HepG2 (cell line): ENCODE measurements around the gene IP6K3. TPM values are rescaled to one million over a fixed set of nuclear protein-coding genes. Genes with fewer than 3 reads are reported as not detected.

ENCODE experiments used
- ATAC-seq: fragments of 200-7000 bp; cut with Tn5 transposase; 3 replicates; pipeline ENCODE4 v1.9.1; 2020; ENCODE audit warnings: mild to moderate bottlenecking, moderate library complexity
- BruUV-seq: library from RNA; stranded (reverse); fragments of 400-500 nt; replicated peaks from 2 replicates; lab custom pipeline; 2021; lab: Mats Ljungman, UMichigan
- CTCF ChIA-PET: fragments of 300-600 bp; formaldehyde crosslinking; extraction: SDS; loops from one replicate; lab custom pipeline; 2021; ENCODE audit warnings: low total read pairs, inconsistent platforms, low intra/inter-chr PET ratio; lab: Yijun Ruan, JAX
- POLR2A ChIA-PET: fragments of 350-600 bp; sonication (Branson Sonifier 250); formaldehyde crosslinking; loops from one replicate; lab custom pipeline; 2020; ENCODE audit warnings: antibody characterized with exemption, inconsistent platforms; lab: Yijun Ruan, JAX
- DNase-seq: peaks from one replicate; pipeline ENCODE4 v3.0.0-alpha.2; 2015; ENCODE audit warnings: low spot score
- FAIRE-seq: peaks from 3 replicates; lab custom pipeline; 2011; peaks lifted over from hg19 to GRCh38; lab: Jason Lieb, UNC
- H2AFZ ChIP-seq: one replicate; pipeline ENCODE4 v1.6.1; 2011; ENCODE audit warnings: low read length, inconsistent platforms
- H3K27ac ChIP-seq: fragments of 300-600 bp; 3 replicates; pipeline ENCODE4 v1.8.0; 2011; ENCODE audit warnings: mixed run types, mild to moderate bottlenecking, mixed read lengths, low read length, inconsistent platforms; ENCODE audit not compliant: insufficient read depth; ENCODE audit errors: extremely low read length
- H3K27me3 ChIP-seq, 2 experiments: fragments of 200-600 bp in 1 of 2; 2 replicates in 1 of 2; 3 replicates in 1 of 2; pipeline versions ENCODE4 v1.6.0 to v1.8.0; 2011; ENCODE audit warnings: low read length in 2 of 2, mild to moderate bottlenecking in 2 of 2, moderate library complexity in 2 of 2, inconsistent platforms in 1 of 2; ENCODE audit not compliant: insufficient read depth in 2 of 2, control insufficient read depth in 1 of 2
- H3K36me3 ChIP-seq, 2 experiments: fragments of 200-600 bp in 1 of 2; replicated peaks in 1 of 2; 2 replicates in 1 of 2; 3 replicates in 1 of 2; pipeline versions ENCODE4 v1.5.1 to v1.8.0; 2011; ENCODE audit warnings: low read length in 2 of 2, inconsistent platforms in 1 of 2; ENCODE audit not compliant: insufficient read depth in 2 of 2, control insufficient read depth in 1 of 2
- H3K4me1 ChIP-seq: 2 replicates; pipeline ENCODE4 v1.5.1; 2012; ENCODE audit warnings: low read length, inconsistent platforms; ENCODE audit not compliant: insufficient read depth
- H3K4me2 ChIP-seq: 2 replicates; pipeline ENCODE4 v1.6.0; 2011; ENCODE audit warnings: low read depth, low read length, inconsistent platforms
- H3K4me3 ChIP-seq, 3 experiments: fragments of 200-600 bp in 1 of 3; sonication (generic), shearing (Covaris generic) in 1 of 3; replicated peaks in 1 of 3; 2 replicates each; pipeline ENCODE4 v1.5.1; 2011 to 2016; ENCODE audit warnings: low read length in 3 of 3, inconsistent platforms in 2 of 3, low read depth in 2 of 3, mild to moderate bottlenecking in 2 of 3, control low read depth in 1 of 3, mixed read lengths in 1 of 3; ENCODE audit not compliant: insufficient read depth in 1 of 3
- H3K79me2 ChIP-seq: one replicate; pipeline ENCODE4 v1.6.1; 2011; ENCODE audit warnings: low read length, inconsistent platforms; ENCODE audit not compliant: insufficient read depth
- H3K9ac ChIP-seq: 2 replicates; pipeline ENCODE4 v1.6.0; 2011; ENCODE audit warnings: mild to moderate bottlenecking, low read depth, low read length, inconsistent platforms; ENCODE audit not compliant: insufficient read depth
- H3K9me3 ChIP-seq: 2 replicates; pipeline ENCODE4 v1.5.1; 2012; ENCODE audit warnings: mild to moderate bottlenecking, low read length
- H4K20me1 ChIP-seq: 2 replicates; pipeline ENCODE4 v1.6.0; 2011; ENCODE audit warnings: inconsistent platforms, mild to moderate bottlenecking, low read length, moderate library complexity; ENCODE audit not compliant: insufficient read depth
- NR2F2 ChIP-seq: IDR thresholded peaks from 2 replicates; pipeline ENCODE4 v1.6.1; 2012; ENCODE audit warnings: low read depth, inconsistent platforms, borderline replicate concordance
- RBAK ChIP-seq: sonication (generic); formaldehyde crosslinking; IDR thresholded peaks from 2 replicates; pipeline ENCODE4 v1.5.1; 2020; ENCODE audit warnings: mild to moderate bottlenecking, missing genetic modification reagents
- RFX5 ChIP-seq: IDR thresholded peaks from 2 replicates; pipeline ENCODE4 v1.6.1; 2011; ENCODE audit warnings: low read depth, low read length, improper control_type of control experiment
- ZBTB37 ChIP-seq: sonication (generic); formaldehyde crosslinking; IDR thresholded peaks from 2 replicates; pipeline ENCODE4 v1.4.0; 2020; ENCODE audit warnings: mild to moderate bottlenecking, missing genetic modification reagents
- ZBTB42 ChIP-seq: sonication (generic); formaldehyde crosslinking; IDR thresholded peaks from 2 replicates; pipeline ENCODE4 v1.5.0; 2020; ENCODE audit warnings: mild to moderate bottlenecking, missing genetic modification reagents
- ZKSCAN5 ChIP-seq: sonication (generic); formaldehyde crosslinking; IDR thresholded peaks from 2 replicates; pipeline ENCODE4 v1.5.1; 2020; ENCODE audit warnings: mild to moderate bottlenecking, missing genetic modification reagents
- ZNF549 ChIP-seq: sonication (generic); formaldehyde crosslinking; IDR thresholded peaks from 2 replicates; pipeline ENCODE4 v1.5.0; 2020; ENCODE audit warnings: missing genetic modification reagents
- ZNF772 ChIP-seq: sonication (generic); formaldehyde crosslinking; IDR thresholded peaks from 2 replicates; pipeline ENCODE4 v1.5.0; 2020; ENCODE audit warnings: mild to moderate bottlenecking, missing genetic modification reagents
- ZNF883 ChIP-seq: sonication (generic); formaldehyde crosslinking; IDR thresholded peaks from 2 replicates; pipeline ENCODE4 v1.5.1; 2020; ENCODE audit warnings: mild to moderate bottlenecking, missing genetic modification reagents; ENCODE audit errors: not compliant biosample characterization
- WGBS: methylation state at CpG from one replicate; pipeline ENCODE4 v1.1.6; 2017; ENCODE audit warnings: low lambda C conversion rate; 5-methylcytosine and 5-hydroxymethylcytosine counted together
- in situ Hi-C: cut with HindIII; loops from 2 replicates; pipeline ENCODE4 v1.10.0; 2017; ENCODE audit warnings: low pct_unique_long_range_greater_than_20kb; ENCODE audit not compliant: extremely low pct_ligation_motif_present
- intact Hi-C: fragments of 100-400 bp; cut with micrococcal nuclease; formaldehyde crosslinking; loops from one replicate; pipeline ENCODE4 v1.10.0; 2022; ENCODE audit not compliant: unreplicated experiment
- polyA plus RNA-seq, 8 experiments: library from polyadenylated mRNA; depleted of rRNA in 3 of 8; stranded (reverse) in 7 of 8; unstranded in 1 of 8; fragments of >200 nt; fragmentation: Illumina TruSeq in 4 of 8; extraction: Trizol in 4 of 8; gene quantifications; 2 replicates each; pipeline versions ENCODE4 v1.2.1 to v1.2.3, GENCODE V29; 2011 to 2016; ENCODE audit warnings: low read depth in 4 of 8, missing spikeins in 1 of 8, mixed read lengths in 1 of 8; ENCODE audit not compliant: insufficient read depth in 1 of 8
- total RNA-seq, 5 experiments: library from RNA; depleted of rRNA; stranded (reverse); fragments of >200 nt; fragmentation: Illumina TruSeq; extraction: Trizol; gene quantifications; 2 replicates each; pipeline ENCODE4 v1.2.3, GENCODE V29; 2016; ENCODE audit warnings: low read depth in 1 of 5

Gene IP6K3
- total and polyA plus RNA-seq, 2 of the 13 experiments (the other 11 are each of a cell fraction or from before 2014, with no cell fraction given) = 0.11 to 0.18 TPM

- intact Hi-C loops = no loop called here
- peaks cover 9% of the 10 kb centered on the region; the same call in 1 of the 2 replicates for H4K20me1 ChIP-seq
- H3K4me2 ChIP-seq = no peak overlapping the region
- no peaks in the 10 kb centered on the region for H3K9me3 ChIP-seq
- no peak for TF ChIP-seq NR2F2
- TF ChIP-seq ZNF772 (CRISPR knock-in tag) = no peak
- TF ChIP-seq ZNF549 (CRISPR knock-in tag) = no peak
- TF ChIP-seq ZBTB37 (CRISPR knock-in tag) = no peak
- no peak for TF ChIP-seq RFX5
- TF ChIP-seq RBAK = no peak
- TF ChIP-seq ZKSCAN5 = no peak
- no peak for TF ChIP-seq ZNF883 (CRISPR knock-in tag)
- TF ChIP-seq ZBTB42 (CRISPR knock-in tag) = no peak
- DNase-seq (no peak), FAIRE-seq (no peak), ATAC-seq (no peak)
- no peak overlapping the region for H3K9ac ChIP-seq
- H3K36me3 ChIP-seq = no peaks in the 10 kb centered on the region
- H3K4me3 ChIP-seq = no peak overlapping the region
- in situ Hi-C loops = no loop called here
- peaks cover 0 to 22% of the 10 kb centered on the region in 2 experiments; a peak in 2 of 5 replicates for H3K27me3 ChIP-seq
- peaks cover 15% of the 10 kb centered on the region for H3K79me2 ChIP-seq
- peaks cover 52% of the 10 kb centered on the region for H3K4me1 ChIP-seq
- H3K27ac ChIP-seq = no peak overlapping the region
- BruUV-seq = no TSS peak
- ChIA-PET POLR2A (no interaction called here), CTCF (no interaction called here)
- WGBS = 66% methylated on average over 7 of the region's 7 CpGs
- H2AFZ ChIP-seq = no peak overlapping the region
Measured at GRCh38 chr6:33791620-33792019, 44.9 kb upstream of the IP6K3 start.
